Measurements from ENCODE around the gene SH3GL3.

Gene SH3GL3

DNA sequence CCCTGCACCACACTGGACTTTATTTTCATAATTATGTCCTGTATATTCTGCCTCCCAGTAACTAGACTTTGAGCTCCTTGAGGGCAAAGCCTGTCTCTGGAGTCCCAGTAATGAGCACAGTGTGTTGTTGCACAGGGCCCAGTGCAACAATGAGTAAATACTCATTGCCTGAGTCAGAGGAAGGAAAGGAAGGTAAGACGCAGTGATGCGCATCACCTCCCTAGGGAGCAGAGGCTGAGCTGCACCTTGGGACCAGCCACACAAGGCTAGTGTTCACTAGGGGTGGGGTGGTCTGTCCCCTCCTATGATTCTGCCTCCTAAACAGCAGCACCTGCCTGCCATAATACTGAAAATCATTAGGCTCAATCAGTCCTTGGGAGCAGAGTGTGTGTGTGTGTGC lies 120.2 kb downstream of the SH3GL3 start:
- TF ChIP-seq EZH2phosphoT487 (IDR thresholded peaks at IDR 0.05; ENCODE audit: borderline replicate concordance) (no peak), CTCF (conservative IDR thresholded peaks at IDR 0.05; ENCODE audit: low read length) (no peak)
- Histone ChIP-seq H3K9me2 (replicated peaks; ENCODE audit: low read depth, low read length) (no peaks in the 10 kb centered on the region), H3K4me1 (ENCODE audit: insufficient read depth, low read length, poor library complexity, severe bottlenecking) (no peaks in the 10 kb centered on the region), H3K27me3 (ENCODE audit: insufficient read depth, low read length, poor library complexity, severe bottlenecking) (no peaks in the 10 kb centered on the region), H4K20me1 (ENCODE audit: insufficient read depth, low read length, poor library complexity, severe bottlenecking) (no peaks in the 10 kb centered on the region), H2AFZ (ENCODE audit: low read length) (no peak overlapping the region), H3K4me3 (ENCODE audit: low read length, poor library complexity, severe bottlenecking) (no peak overlapping the region), H3K4me2 (ENCODE audit: low read depth, low read length, poor library complexity, severe bottlenecking) (no peak overlapping the region), H3K36me3 (ENCODE audit: insufficient read depth, low read length) (no peaks in the 10 kb centered on the region), H3K9me3 (ENCODE audit: insufficient read depth, low read depth, low read length) (no peaks in the 10 kb centered on the region), H3F3A (ENCODE audit: low read depth) (no peaks in the 10 kb centered on the region), H3K9ac (ENCODE audit: low read depth, low read length, poor library complexity, severe bottlenecking) (no peak overlapping the region), H3K79me2 (ENCODE audit: insufficient read depth, low read length) (no peaks in the 10 kb centered on the region)

DNA sequence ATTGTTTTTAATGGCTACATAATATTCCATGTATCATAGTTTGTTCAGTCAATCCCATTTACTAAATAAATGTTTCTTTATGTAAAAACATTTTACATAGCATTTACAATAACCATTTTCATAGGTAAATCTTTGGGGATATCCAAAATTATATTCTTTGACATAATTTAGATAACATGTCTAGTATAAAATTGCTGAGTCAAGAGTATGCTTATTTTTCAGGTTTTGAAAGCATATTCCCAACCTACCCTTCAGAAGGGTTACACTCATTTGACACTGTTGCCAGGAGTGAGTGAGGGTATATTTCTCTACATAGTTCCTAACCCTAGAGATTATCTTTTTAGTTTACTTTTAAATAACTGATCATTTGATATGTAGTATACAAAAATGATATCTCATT lies 122.2 kb downstream of the SH3GL3 start:
- H3K36me3 ChIP-seq (ENCODE audit: insufficient read depth, low read length): no peaks in the 10 kb centered on the region
- H3K9ac ChIP-seq (ENCODE audit: low read depth, low read length, poor library complexity, severe bottlenecking): no peak overlapping the region
- H2AFZ ChIP-seq (ENCODE audit: low read length): no peak overlapping the region
- no peak overlapping the region for H3K4me2 ChIP-seq (ENCODE audit: low read depth, low read length, poor library complexity, severe bottlenecking)
- H3K9me2 ChIP-seq (replicated peaks; ENCODE audit: low read depth, low read length): no peaks in the 10 kb centered on the region
- no peaks in the 10 kb centered on the region for H3K9me3 ChIP-seq (ENCODE audit: insufficient read depth, low read depth, low read length)
- H4K20me1 ChIP-seq (ENCODE audit: insufficient read depth, low read length, poor library complexity, severe bottlenecking): no peaks in the 10 kb centered on the region
- no peaks in the 10 kb centered on the region for H3K4me1 ChIP-seq (ENCODE audit: insufficient read depth, low read length, poor library complexity, severe bottlenecking)
- no peak overlapping the region for H3K4me3 ChIP-seq (ENCODE audit: low read length, poor library complexity, severe bottlenecking)
- H3K79me2 ChIP-seq (ENCODE audit: insufficient read depth, low read length): no peaks in the 10 kb centered on the region
- TF ChIP-seq CTCF (conservative IDR thresholded peaks at IDR 0.05; ENCODE audit: low read length) (no peak), EZH2phosphoT487 (IDR thresholded peaks at IDR 0.05; ENCODE audit: borderline replicate concordance) (no peak)
- H3K27me3 ChIP-seq (ENCODE audit: insufficient read depth, low read length, poor library complexity, severe bottlenecking): no peaks in the 10 kb centered on the region
- H3F3A ChIP-seq (ENCODE audit: low read depth): no peaks in the 10 kb centered on the region

- Histone ChIP-seq H3K36me3 (ENCODE audit: insufficient read depth, low read length) (no peaks in the 10 kb centered on the region), H3K27me3 (ENCODE audit: insufficient read depth, low read length, poor library complexity, severe bottlenecking) (no peaks in the 10 kb centered on the region), H3K79me2 (ENCODE audit: insufficient read depth, low read length) (no peaks in the 10 kb centered on the region), H3K9ac (ENCODE audit: low read depth, low read length, poor library complexity, severe bottlenecking) (no peak overlapping the region), H3K4me1 (ENCODE audit: insufficient read depth, low read length, poor library complexity, severe bottlenecking) (no peaks in the 10 kb centered on the region), H3K4me2 (ENCODE audit: low read depth, low read length, poor library complexity, severe bottlenecking) (no peak overlapping the region), H3F3A (ENCODE audit: low read depth) (no peaks in the 10 kb centered on the region), H4K20me1 (ENCODE audit: insufficient read depth, low read length, poor library complexity, severe bottlenecking) (no peaks in the 10 kb centered on the region), H3K4me3 (ENCODE audit: low read length, poor library complexity, severe bottlenecking) (no peak overlapping the region), H3K9me3 (ENCODE audit: insufficient read depth, low read depth, low read length) (no peaks in the 10 kb centered on the region), H3K9me2 (replicated peaks; ENCODE audit: low read depth, low read length) (no peaks in the 10 kb centered on the region), H2AFZ (ENCODE audit: low read length) (no peak overlapping the region)
- no peak for TF ChIP-seq CTCF (conservative IDR thresholded peaks at IDR 0.05; ENCODE audit: low read length)
- TF ChIP-seq EZH2phosphoT487 (IDR thresholded peaks at IDR 0.05; ENCODE audit: borderline replicate concordance): no peak
Observed at GRCh38 chr15:83570756-83571155, 123.6 kb downstream of the SH3GL3 start.

All from Loucy (cell line).